Osteocyte (in vitro differentiated cells): ENCODE measurements around the gene SLC5A12. TPM values are rescaled to one million over a fixed set of nuclear protein-coding genes. Genes with fewer than 3 reads are reported as not detected.

Source experiments
- DNase-seq: peaks from one replicate; pipeline ENCODE4 v3.0.0; 2021; ENCODE audit warnings: mixed read lengths; ENCODE audit not compliant: unreplicated experiment; ENCODE audit errors: extremely low spot score
- H3K27ac Mint-ChIP-seq: one replicate; pipeline ENCODE4 v1.8.0; 2021; ENCODE audit warnings: mild to moderate bottlenecking, mixed read lengths; ENCODE audit not compliant: unreplicated experiment
- H3K27me3 Mint-ChIP-seq: one replicate; pipeline ENCODE4 v1.8.0; 2021; ENCODE audit warnings: mixed read lengths; ENCODE audit not compliant: unreplicated experiment
- H3K36me3 Mint-ChIP-seq: one replicate; pipeline ENCODE4 v1.8.0; 2021; ENCODE audit warnings: mixed read lengths; ENCODE audit not compliant: unreplicated experiment
- H3K4me1 Mint-ChIP-seq: one replicate; pipeline ENCODE4 v1.8.0; 2021; ENCODE audit warnings: mixed read lengths; ENCODE audit not compliant: unreplicated experiment
- H3K4me3 Mint-ChIP-seq: one replicate; pipeline ENCODE4 v1.8.0; 2021; ENCODE audit warnings: mild to moderate bottlenecking, moderate library complexity, mixed read lengths; ENCODE audit not compliant: unreplicated experiment
- H3K9me3 Mint-ChIP-seq: one replicate; pipeline ENCODE4 v1.8.0; 2021; ENCODE audit warnings: mixed read lengths; ENCODE audit not compliant: unreplicated experiment
- CTCF ChIP-seq: fragments of 200-600 bp; sonication (generic); IDR thresholded peaks from 2 replicates; pipeline ENCODE4 v1.5.0; 2021; ENCODE audit warnings: antibody characterized with exemption, mild to moderate bottlenecking, moderate library complexity
- total RNA-seq: library from RNA; stranded (reverse); gene quantifications from 2 replicates; pipeline ENCODE4 v1.2.1, GENCODE V29; 2021

The SLC5A12 gene
- total RNA-seq, 1 donor from 2014 or later: 1.2 TPM

- Mint-ChIP-seq H3K36me3 (no peaks in the 10 kb centered on the region), H3K27ac (no peak overlapping the region), H3K4me3 (no peak overlapping the region), H3K27me3 (peaks cover 9% of the 10 kb centered on the region), H3K9me3 (no peaks in the 10 kb centered on the region), H3K4me1 (no peaks in the 10 kb centered on the region)
- TF ChIP-seq CTCF: no peak
- no peak for DNase-seq
These were observed 55.9 kb downstream of the SLC5A12 start for GRCh38 chr11:26665946-26666345.

GRCh38 chr11:26665036-26665435 lies 56.8 kb downstream of the SLC5A12 start:
- Mint-ChIP-seq H3K36me3 (no peaks in the 10 kb centered on the region), H3K27ac (no peak overlapping the region), H3K4me3 (no peak overlapping the region), H3K27me3 (peaks cover 15% of the 10 kb centered on the region), H3K9me3 (no peaks in the 10 kb centered on the region), H3K4me1 (no peaks in the 10 kb centered on the region)
- DNase-seq: no peak
- TF ChIP-seq CTCF: no peak

GRCh38 chr11:26662916-26663315 lies 58.9 kb downstream of the SLC5A12 start:
- Mint-ChIP-seq H3K4me1 (no peaks in the 10 kb centered on the region), H3K9me3 (no peaks in the 10 kb centered on the region), H3K27me3 (peaks cover 17% of the 10 kb centered on the region), H3K27ac (no peak overlapping the region), H3K4me3 (no peak overlapping the region), H3K36me3 (no peaks in the 10 kb centered on the region)
- DNase-seq: no peak
- TF ChIP-seq CTCF: no peak

- Mint-ChIP-seq H3K9me3 (no peaks in the 10 kb centered on the region), H3K4me1 (no peaks in the 10 kb centered on the region), H3K36me3 (no peaks in the 10 kb centered on the region), H3K27ac (no peak overlapping the region), H3K4me3 (no peak overlapping the region), H3K27me3 (peaks cover 30% of the 10 kb centered on the region)
- DNase-seq: no peak
- no peak for TF ChIP-seq CTCF
These were observed 66.6 kb downstream of the SLC5A12 start for GRCh38 chr11:26655287-26655686.

- H3K27ac Mint-ChIP-seq: no peak overlapping the region
- no peaks in the 10 kb centered on the region for H3K4me1 Mint-ChIP-seq
- TF ChIP-seq CTCF: no peak
- peaks cover 38% of the 10 kb centered on the region for H3K27me3 Mint-ChIP-seq
- no peaks in the 10 kb centered on the region for H3K9me3 Mint-ChIP-seq
- no peak for DNase-seq
- H3K4me3 Mint-ChIP-seq: no peak overlapping the region
- H3K36me3 Mint-ChIP-seq: no peaks in the 10 kb centered on the region
These were observed 69.9 kb downstream of the SLC5A12 start for GRCh38 chr11:26651916-26652315.
